Activated CD8-positive, alpha-beta T cell treated with anti-CD3 and anti-CD28 coated beads for 36 hours (primary cell): ENCODE measurements around the gene CMIP. TPM values are rescaled to one million over a fixed set of nuclear protein-coding genes. Genes with fewer than 3 reads are reported as not detected.

Experiments
- ATAC-seq: fragments of 200-7000 bp; cut with Tn5 transposase; one replicate; pipeline ENCODE4 v1.10.0; 2021; ENCODE audit warnings: mild to moderate bottlenecking, moderate library complexity
- CTCF ChIA-PET: fragments of 350-600 bp; sonication (Branson Sonifier 250); formaldehyde crosslinking; loops from one replicate; lab custom pipeline; 2021; ENCODE audit warnings: antibody characterized with exemption; lab: Charles Lee
- POLR2A ChIA-PET: fragments of 350-600 bp; sonication (Branson Sonifier 250); formaldehyde crosslinking; loops from one replicate; lab custom pipeline; 2021; ENCODE audit warnings: antibody characterized with exemption; lab: Charles Lee
- DNase-seq: peaks from one replicate; pipeline ENCODE4 v3.0.0-alpha.2; 2020
- H3K27ac Mint-ChIP-seq: one replicate; pipeline ENCODE4 v1.8.0; 2021; ENCODE audit warnings: mild to moderate bottlenecking, mixed read lengths
- H3K27me3 Mint-ChIP-seq: one replicate; pipeline ENCODE4 v1.8.0; 2021; ENCODE audit warnings: mixed read lengths
- H3K36me3 Mint-ChIP-seq: one replicate; pipeline ENCODE4 v1.8.0; 2021; ENCODE audit warnings: low read depth, mixed read lengths
- H3K4me1 Mint-ChIP-seq: one replicate; pipeline ENCODE4 v1.8.0; 2021; ENCODE audit warnings: low read depth, mixed read lengths
- H3K4me3 Mint-ChIP-seq: one replicate; pipeline ENCODE4 v1.8.0; 2021; ENCODE audit warnings: mild to moderate bottlenecking, moderate library complexity, mixed read lengths
- H3K9me3 Mint-ChIP-seq: one replicate; pipeline ENCODE4 v1.8.0; 2021; ENCODE audit warnings: mixed read lengths
- CTCF ChIP-seq: fragments of 200-600 bp; IDR thresholded peaks from one replicate; pipeline ENCODE4 v1.8.0; 2022; ENCODE audit warnings: antibody characterized with exemption, mild to moderate bottlenecking
- intact Hi-C: fragments of 100-400 bp; cut with micrococcal nuclease; formaldehyde crosslinking; loops from one replicate; pipeline ENCODE4 v1.10.0; 2022
- total RNA-seq, 2 experiments: library from RNA; stranded (reverse); gene quantifications; one replicate each; pipeline ENCODE4 v1.2.3, GENCODE V29; 2021

The CMIP gene
- total RNA-seq, 2 experiments from 2014 or later: 37.6 to 38.5 TPM

DNA sequence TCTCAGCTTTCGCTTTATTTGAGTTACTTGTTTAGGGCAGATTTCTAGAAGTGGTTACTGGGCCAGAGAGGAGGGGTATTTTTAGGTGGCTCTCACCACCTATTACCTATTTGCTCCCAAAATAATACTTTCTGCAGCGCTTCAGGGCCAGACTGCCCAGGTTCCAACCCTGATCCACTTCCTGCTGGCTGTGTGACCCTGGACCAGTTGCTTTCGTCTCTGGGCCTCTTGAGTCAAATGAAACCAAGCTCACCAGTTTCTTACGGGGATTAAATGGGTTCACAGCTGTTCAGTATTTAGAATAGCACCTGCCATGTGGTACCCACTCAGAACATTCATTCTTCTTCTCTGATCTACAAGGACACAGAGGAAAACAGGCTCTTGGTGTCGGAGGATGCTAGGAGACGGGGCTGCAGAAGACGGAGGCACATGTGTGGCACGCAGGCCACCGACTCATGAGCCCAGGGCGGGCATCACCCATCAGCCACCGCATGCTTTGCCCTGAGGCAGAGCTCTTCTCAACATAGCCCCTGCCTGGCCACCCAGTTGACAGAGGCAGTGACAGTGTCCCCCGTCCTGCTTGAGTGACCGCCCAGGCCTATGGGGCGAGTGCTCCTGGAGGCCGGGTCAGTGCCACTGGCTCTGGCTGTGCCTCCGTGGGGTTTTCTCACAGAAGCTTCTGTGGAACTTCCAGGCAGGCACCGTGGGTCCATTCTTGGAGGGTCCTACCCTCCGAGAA, 185.5 kb downstream of the CMIP start:
- no peak for TF ChIP-seq CTCF
- DNase-seq: no peak
- H3K27me3 Mint-ChIP-seq: no peaks in the 10 kb centered on the region
- ChIA-PET CTCF (interaction anchor here (1.0 to 1.6 kb wide), 2 partner anchors 92 to 94 kb away, joined by 3 to 5 read pairs; no protein-coding TSS in a partner anchor), POLR2A (interaction anchor here (1.7 kb wide), 1 partner anchor 14 kb away, joined by 4 read pairs; no protein-coding TSS in a partner anchor)
- no peaks in the 10 kb centered on the region for H3K9me3 Mint-ChIP-seq
- H3K4me3 Mint-ChIP-seq: no peak overlapping the region
- peaks cover 63% of the 10 kb centered on the region for H3K4me1 Mint-ChIP-seq
- H3K36me3 Mint-ChIP-seq: no peaks in the 10 kb centered on the region
- peak overlapping the region; percentile 96 for H3K27ac Mint-ChIP-seq
- no peak for ATAC-seq
- intact Hi-C loops: loop anchor here (5.0 kb wide), 1 partner anchor 87 kb away; no protein-coding TSS in a partner anchor

- no peaks in the 10 kb centered on the region for H3K27me3 Mint-ChIP-seq
- DNase-seq (no peak), ATAC-seq (no peak)
- no peaks in the 10 kb centered on the region for H3K36me3 Mint-ChIP-seq
- H3K9me3 Mint-ChIP-seq: no peaks in the 10 kb centered on the region
- H3K4me3 Mint-ChIP-seq: no peak overlapping the region
- ChIA-PET POLR2A (interaction anchor here (1.2 to 1.7 kb wide), 2 partner anchors 15 kb away, joined by 4 read pairs; no protein-coding TSS in a partner anchor), CTCF (interaction anchor here (0.7 to 1.6 kb wide), 3 partner anchors 62 to 93 kb away, joined by 3 to 5 read pairs (median 3); no protein-coding TSS in a partner anchor)
- intact Hi-C loops: loop anchor here (5.0 kb wide), 1 partner anchor 87 kb away; no protein-coding TSS in a partner anchor
- peak overlapping the region; percentile 96 for H3K27ac Mint-ChIP-seq
- TF ChIP-seq CTCF: no peak
- H3K4me1 Mint-ChIP-seq: peaks cover 60% of the 10 kb centered on the region
Observed at GRCh38 chr16:81630635-81631031, 186.0 kb downstream of the CMIP start.

DNA sequence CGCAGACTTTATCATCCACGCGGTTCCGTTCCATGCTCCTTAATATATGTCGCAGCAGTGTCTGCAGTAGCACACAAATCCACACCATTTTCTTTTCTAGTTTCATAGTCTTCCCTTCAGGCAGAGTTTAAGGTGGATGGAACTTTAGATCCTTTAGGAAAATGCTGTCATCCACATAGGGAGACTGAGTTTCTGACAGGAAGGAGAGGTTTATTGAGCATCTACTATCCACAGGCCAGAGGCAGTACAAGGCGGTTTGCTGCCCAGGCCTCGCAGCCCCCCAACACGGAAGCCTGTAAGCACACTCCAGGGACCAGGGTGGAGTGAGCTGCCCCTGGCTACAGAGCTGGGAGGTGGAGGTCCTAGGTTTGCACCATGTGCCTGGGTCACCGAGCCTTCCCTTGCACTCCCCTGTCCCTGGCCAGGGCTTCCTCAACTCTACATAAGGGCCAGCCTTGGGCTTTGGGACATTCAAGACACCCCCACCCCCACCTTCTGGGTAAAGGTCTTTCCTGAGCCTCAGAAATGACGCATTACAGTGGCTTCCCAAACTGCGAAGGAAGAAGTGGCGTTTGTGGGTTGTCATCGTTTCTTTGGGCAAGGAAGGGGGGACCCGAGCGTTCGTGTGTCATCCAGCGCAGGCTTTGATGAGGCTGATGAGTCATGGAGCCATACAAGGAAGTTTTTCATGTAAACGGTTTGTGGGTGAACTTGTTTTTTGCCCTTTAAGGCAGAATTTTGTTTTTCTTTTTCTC, 188.0 kb downstream of the CMIP start:
- DNase-seq: peak; percentile 94
- no peaks in the 10 kb centered on the region for H3K9me3 Mint-ChIP-seq
- H3K4me1 Mint-ChIP-seq: peaks cover 69% of the 10 kb centered on the region
- intact Hi-C loops: loop anchor here (2.0 to 5.0 kb wide), 2 partner anchors 64 to 85 kb away; no protein-coding TSS in a partner anchor
- peak; percentile 83 for ATAC-seq
- ChIA-PET CTCF (interaction anchor here (1.0 to 2.2 kb wide), 4 partner anchors 10 to 229 kb away, joined by 3 to 8 read pairs (median 6); no protein-coding TSS in a partner anchor), POLR2A (interaction anchor here (0.9 to 1.1 kb wide), 2 partner anchors 10 to 16 kb away, joined by 3 to 5 read pairs; no protein-coding TSS in a partner anchor)
- H3K4me3 Mint-ChIP-seq: peak overlapping the region; percentile 57
- H3K36me3 Mint-ChIP-seq: peaks cover 3% of the 10 kb centered on the region
- no peak for TF ChIP-seq CTCF
- H3K27me3 Mint-ChIP-seq: no peaks in the 10 kb centered on the region
- H3K27ac Mint-ChIP-seq: peak overlapping the region; percentile 96

DNA sequence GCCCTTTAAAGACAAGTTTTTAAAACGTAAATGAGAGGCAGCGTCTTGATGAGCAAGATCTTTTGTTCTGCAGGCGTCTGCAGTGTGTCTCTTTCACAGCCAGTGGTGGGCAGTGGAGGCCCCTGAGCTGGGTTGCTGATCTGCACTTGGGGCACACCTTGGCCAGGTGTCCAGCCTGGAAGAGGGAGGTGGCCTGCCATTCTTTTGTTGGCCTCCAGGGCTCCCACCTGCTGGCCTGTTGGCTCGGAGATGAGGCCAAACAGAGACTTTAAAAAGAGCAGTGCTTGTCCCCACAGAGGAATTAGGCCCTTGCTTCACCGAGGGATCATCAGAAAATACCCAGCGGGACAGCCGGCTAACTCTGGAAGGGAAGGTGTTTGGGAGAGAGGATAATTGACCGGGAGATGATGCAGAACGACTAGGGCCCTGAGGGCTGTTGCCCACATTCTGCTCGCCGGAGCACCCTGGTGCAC, 188.6 kb downstream of the CMIP start:
- peaks cover 69% of the 10 kb centered on the region for H3K4me1 Mint-ChIP-seq
- ChIA-PET POLR2A (interaction anchor here (0.5 to 1.3 kb wide), 5 partner anchors 17 to 562 kb away, joined by 3 to 4 read pairs (median 3); no protein-coding TSS in a partner anchor), CTCF (interaction anchor here (1.3 to 2.2 kb wide), 2 partner anchors 10 to 229 kb away, joined by 4 to 7 read pairs; no protein-coding TSS in a partner anchor)
- intact Hi-C loops: loop anchor here (2.0 to 5.0 kb wide), 2 partner anchors 64 to 84 kb away; no protein-coding TSS in a partner anchor
- H3K4me3 Mint-ChIP-seq: peak overlapping the region; percentile 57
- peak; percentile 62 for TF ChIP-seq CTCF
- H3K9me3 Mint-ChIP-seq: no peaks in the 10 kb centered on the region
- peaks cover 3% of the 10 kb centered on the region for H3K36me3 Mint-ChIP-seq
- peak; percentile 76 for ATAC-seq
- H3K27me3 Mint-ChIP-seq: no peaks in the 10 kb centered on the region
- H3K27ac Mint-ChIP-seq: peak overlapping the region; percentile 96
- DNase-seq: no peak
